MCF 10A (cell line): ENCODE data around the gene SOWAHC. TPM values are rescaled to one million over a fixed set of nuclear protein-coding genes. Genes with fewer than 3 reads are reported as not detected.

Source experiments
- BruUV-seq: library from RNA; stranded (reverse); fragments of 400-500 nt; replicated peaks from 2 replicates; lab custom pipeline; 2021; lab: Mats Ljungman, UMichigan
- CTCF ChIA-PET: fragments of 300-600 bp; sonication (Branson Sonifier 250); formaldehyde crosslinking; extraction: SDS; loops from one replicate; lab custom pipeline; 2021; ENCODE audit warnings: antibody characterized with exemption, inconsistent platforms; lab: Yijun Ruan, JAX
- POLR2A ChIA-PET: fragments of 300-600, 350-650 bp; sonication (Branson Sonifier 250); formaldehyde crosslinking; extraction: SDS; loops from one replicate; lab custom pipeline; 2020; ENCODE audit warnings: antibody characterized with exemption, inconsistent platforms; lab: Yijun Ruan, JAX
- DNase-seq: peaks from one replicate; pipeline ENCODE4 v3.0.0-alpha.2; 2018; ENCODE audit not compliant: unreplicated experiment
- H3K27ac Mint-ChIP-seq: one replicate; pipeline ENCODE4 v1.8.0; 2022; ENCODE audit warnings: mild to moderate bottlenecking, low read depth, mixed read lengths; ENCODE audit not compliant: unreplicated experiment
- H3K27me3 Mint-ChIP-seq: one replicate; pipeline ENCODE4 v1.8.0; 2022; ENCODE audit warnings: mixed read lengths; ENCODE audit not compliant: insufficient read depth, unreplicated experiment
- H3K36me3 Mint-ChIP-seq: one replicate; pipeline ENCODE4 v1.8.0; 2022; ENCODE audit warnings: mild to moderate bottlenecking, moderate library complexity, mixed read lengths; ENCODE audit not compliant: insufficient read depth, unreplicated experiment
- H3K4me1 Mint-ChIP-seq: one replicate; pipeline ENCODE4 v1.8.0; 2022; ENCODE audit warnings: mixed read lengths; ENCODE audit not compliant: insufficient read depth, unreplicated experiment
- H3K4me3 Mint-ChIP-seq: one replicate; pipeline ENCODE4 v1.8.0; 2022; ENCODE audit warnings: mild to moderate bottlenecking, moderate library complexity, mixed read lengths; ENCODE audit not compliant: unreplicated experiment
- H3K9me3 Mint-ChIP-seq: one replicate; pipeline ENCODE4 v1.8.0; 2022; ENCODE audit warnings: mixed read lengths; ENCODE audit not compliant: unreplicated experiment
- intact Hi-C: fragments of 100-400 bp; cut with micrococcal nuclease; formaldehyde crosslinking; loops from 2 replicates; pipeline ENCODE4 v1.14.1; 2022
- total RNA-seq: library from RNA; stranded (reverse); gene quantifications from 2 replicates; pipeline ENCODE4 v1.2.3, GENCODE V29; 2022
- TF ChIP-seq, protein P1 (sequence below): fragments of 200-600 bp; IDR thresholded peaks from one replicate; pipeline ENCODE4 v1.8.0; 2022; ENCODE audit warnings: antibody characterized with exemption, mild to moderate bottlenecking; ENCODE audit not compliant: unreplicated experiment

SOWAHC gene
- total RNA-seq, 1 experiment from 2014 or later: 35.3 TPM

GRCh38 chr2:109645412-109646184, 31.4 kb downstream of the SOWAHC start:
- no peak overlapping the region for H3K4me3 Mint-ChIP-seq
- no peak overlapping the region for H3K27ac Mint-ChIP-seq
- no peaks in the 10 kb centered on the region for H3K4me1 Mint-ChIP-seq
- H3K9me3 Mint-ChIP-seq: no peaks in the 10 kb centered on the region
- no peaks in the 10 kb centered on the region for H3K27me3 Mint-ChIP-seq
- CTCF ChIA-PET: interaction anchor here (0.6 to 2.2 kb wide), 3 partner anchors 16 to 100 kb away, joined by 3 to 8 read pairs (median 3); no protein-coding TSS in a partner anchor
- no peaks in the 10 kb centered on the region for H3K36me3 Mint-ChIP-seq
- intact Hi-C loops: no loop called here
- no peak for DNase-seq
- POLR2A ChIA-PET: interaction anchor here (0.6 kb wide), 1 partner anchor 99 kb away, joined by 4 read pairs; no protein-coding TSS in a partner anchor
- BruUV-seq: no TSS peak
- TF ChIP-seq, protein P1, sequence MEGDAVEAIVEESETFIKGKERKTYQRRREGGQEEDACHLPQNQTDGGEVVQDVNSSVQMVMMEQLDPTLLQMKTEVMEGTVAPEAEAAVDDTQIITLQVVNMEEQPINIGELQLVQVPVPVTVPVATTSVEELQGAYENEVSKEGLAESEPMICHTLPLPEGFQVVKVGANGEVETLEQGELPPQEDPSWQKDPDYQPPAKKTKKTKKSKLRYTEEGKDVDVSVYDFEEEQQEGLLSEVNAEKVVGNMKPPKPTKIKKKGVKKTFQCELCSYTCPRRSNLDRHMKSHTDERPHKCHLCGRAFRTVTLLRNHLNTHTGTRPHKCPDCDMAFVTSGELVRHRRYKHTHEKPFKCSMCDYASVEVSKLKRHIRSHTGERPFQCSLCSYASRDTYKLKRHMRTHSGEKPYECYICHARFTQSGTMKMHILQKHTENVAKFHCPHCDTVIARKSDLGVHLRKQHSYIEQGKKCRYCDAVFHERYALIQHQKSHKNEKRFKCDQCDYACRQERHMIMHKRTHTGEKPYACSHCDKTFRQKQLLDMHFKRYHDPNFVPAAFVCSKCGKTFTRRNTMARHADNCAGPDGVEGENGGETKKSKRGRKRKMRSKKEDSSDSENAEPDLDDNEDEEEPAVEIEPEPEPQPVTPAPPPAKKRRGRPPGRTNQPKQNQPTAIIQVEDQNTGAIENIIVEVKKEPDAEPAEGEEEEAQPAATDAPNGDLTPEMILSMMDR: no peak

GRCh38 chr2:109646961-109647360, 32.8 kb downstream of the SOWAHC start:
- no peaks in the 10 kb centered on the region for H3K36me3 Mint-ChIP-seq
- intact Hi-C loops: no loop called here
- TF ChIP-seq, protein P1: no peak
- no peak overlapping the region for H3K27ac Mint-ChIP-seq
- ChIA-PET CTCF (no interaction called here), POLR2A (no interaction called here)
- no TSS peak for BruUV-seq
- H3K27me3 Mint-ChIP-seq: no peaks in the 10 kb centered on the region
- no peaks in the 10 kb centered on the region for H3K9me3 Mint-ChIP-seq
- no peaks in the 10 kb centered on the region for H3K4me1 Mint-ChIP-seq
- H3K4me3 Mint-ChIP-seq: no peak overlapping the region
- no peak for DNase-seq

- no peak overlapping the region for H3K4me3 Mint-ChIP-seq
- H3K4me1 Mint-ChIP-seq: no peaks in the 10 kb centered on the region
- DNase-seq: no peak
- no peaks in the 10 kb centered on the region for H3K36me3 Mint-ChIP-seq
- ChIA-PET POLR2A (no interaction called here), CTCF (no interaction called here)
- intact Hi-C loops: no loop called here
- H3K9me3 Mint-ChIP-seq: no peaks in the 10 kb centered on the region
- H3K27ac Mint-ChIP-seq: no peak overlapping the region
- TF ChIP-seq, protein P1: no peak
- BruUV-seq: no TSS peak
- no peaks in the 10 kb centered on the region for H3K27me3 Mint-ChIP-seq
Observed at GRCh38 chr2:109647636-109648035, 33.5 kb downstream of the SOWAHC start.

- ChIA-PET POLR2A (no interaction called here), CTCF (no interaction called here)
- no TSS peak for BruUV-seq
- Mint-ChIP-seq H3K27ac (no peak overlapping the region), H3K36me3 (no peaks in the 10 kb centered on the region), H3K9me3 (no peaks in the 10 kb centered on the region), H3K27me3 (no peaks in the 10 kb centered on the region), H3K4me3 (no peak overlapping the region), H3K4me1 (no peaks in the 10 kb centered on the region)
- intact Hi-C loops: no loop called here
- TF ChIP-seq, protein P1: no peak
- DNase-seq: no peak
Observed at GRCh38 chr2:109648041-109648527, 33.9 kb downstream of the SOWAHC start.
